HL-60 (cell line): Measurements from ENCODE around the gene SLC30A1.
A peak's percentile ranks its signal among the peaks of the same experiment; 100 is the strongest.

Experiments used
- GABPA ChIP-seq: IDR thresholded peaks from 2 replicates; pipeline ENCODE4 v1.6.1; 2012; ENCODE audit warnings: low read depth
- POLR2AphosphoS5 ChIP-seq: IDR thresholded peaks from 2 replicates; pipeline ENCODE4 v1.6.1; 2012; ENCODE audit warnings: low read depth
- SPI1 ChIP-seq: IDR thresholded peaks from 2 replicates; pipeline ENCODE4 v1.6.1; 2012; ENCODE audit warnings: low read depth, mild to moderate bottlenecking, borderline replicate concordance
- TF ChIP-seq, protein P1 (sequence below): IDR thresholded peaks from one replicate; pipeline ENCODE4 v1.5.1; 2011; ENCODE audit warnings: low read length, control low read depth, inconsistent platforms; ENCODE audit not compliant: insufficient read depth
- TF ChIP-seq, protein P2 (sequence below): IDR thresholded peaks from 2 replicates; pipeline ENCODE4 v1.6.1; 2012; ENCODE audit warnings: low read depth; ENCODE audit not compliant: insufficient replicate concordance

DNA sequence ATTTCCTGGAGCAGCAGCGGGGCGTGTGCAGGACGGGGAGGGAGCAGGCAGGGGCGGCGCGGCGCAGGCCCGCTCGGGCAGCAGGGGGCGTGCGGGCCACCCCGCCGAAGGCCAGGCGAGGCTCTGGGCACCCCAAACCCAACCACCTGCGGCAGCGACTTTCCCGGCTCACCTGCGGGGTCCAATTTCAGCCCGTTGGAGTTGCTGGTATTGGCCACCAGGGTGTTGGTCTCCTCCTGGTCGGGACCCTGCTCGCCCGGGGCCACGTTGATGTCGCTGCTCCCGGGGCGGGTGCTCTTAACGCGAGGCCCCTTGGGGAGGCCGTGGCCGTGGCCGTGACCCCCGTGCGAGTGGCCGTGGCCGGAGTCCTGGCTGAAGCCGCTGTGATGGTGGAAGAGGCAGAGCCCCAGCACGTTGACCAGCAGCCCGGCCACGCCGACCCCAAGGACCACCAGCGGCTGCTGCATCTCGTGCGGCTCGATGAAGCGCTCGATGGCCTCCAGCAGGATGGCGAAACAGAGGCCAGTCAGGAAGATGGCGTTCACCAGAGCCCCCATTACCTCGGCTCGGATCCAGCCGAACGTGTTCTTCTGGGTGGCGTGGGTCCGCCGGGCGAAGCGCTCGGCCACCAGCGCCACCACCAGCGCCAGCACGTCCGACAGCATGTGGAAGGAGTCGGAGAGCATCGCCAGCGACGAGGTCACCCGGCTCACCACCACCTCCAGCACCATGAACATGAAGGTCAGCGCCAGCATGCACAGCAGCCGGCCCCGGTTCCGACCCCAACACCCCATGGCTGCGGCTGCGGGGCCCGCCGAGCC, 932 bp downstream of the SLC30A1 start:
- TF ChIP-seq, protein P1, sequence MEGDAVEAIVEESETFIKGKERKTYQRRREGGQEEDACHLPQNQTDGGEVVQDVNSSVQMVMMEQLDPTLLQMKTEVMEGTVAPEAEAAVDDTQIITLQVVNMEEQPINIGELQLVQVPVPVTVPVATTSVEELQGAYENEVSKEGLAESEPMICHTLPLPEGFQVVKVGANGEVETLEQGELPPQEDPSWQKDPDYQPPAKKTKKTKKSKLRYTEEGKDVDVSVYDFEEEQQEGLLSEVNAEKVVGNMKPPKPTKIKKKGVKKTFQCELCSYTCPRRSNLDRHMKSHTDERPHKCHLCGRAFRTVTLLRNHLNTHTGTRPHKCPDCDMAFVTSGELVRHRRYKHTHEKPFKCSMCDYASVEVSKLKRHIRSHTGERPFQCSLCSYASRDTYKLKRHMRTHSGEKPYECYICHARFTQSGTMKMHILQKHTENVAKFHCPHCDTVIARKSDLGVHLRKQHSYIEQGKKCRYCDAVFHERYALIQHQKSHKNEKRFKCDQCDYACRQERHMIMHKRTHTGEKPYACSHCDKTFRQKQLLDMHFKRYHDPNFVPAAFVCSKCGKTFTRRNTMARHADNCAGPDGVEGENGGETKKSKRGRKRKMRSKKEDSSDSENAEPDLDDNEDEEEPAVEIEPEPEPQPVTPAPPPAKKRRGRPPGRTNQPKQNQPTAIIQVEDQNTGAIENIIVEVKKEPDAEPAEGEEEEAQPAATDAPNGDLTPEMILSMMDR = peak; percentile 63
- TF ChIP-seq POLR2AphosphoS5 (no peak; the same call in 1 of the 2 replicates), GABPA (no peak), SPI1 (no peak)
- TF ChIP-seq, protein P2, sequence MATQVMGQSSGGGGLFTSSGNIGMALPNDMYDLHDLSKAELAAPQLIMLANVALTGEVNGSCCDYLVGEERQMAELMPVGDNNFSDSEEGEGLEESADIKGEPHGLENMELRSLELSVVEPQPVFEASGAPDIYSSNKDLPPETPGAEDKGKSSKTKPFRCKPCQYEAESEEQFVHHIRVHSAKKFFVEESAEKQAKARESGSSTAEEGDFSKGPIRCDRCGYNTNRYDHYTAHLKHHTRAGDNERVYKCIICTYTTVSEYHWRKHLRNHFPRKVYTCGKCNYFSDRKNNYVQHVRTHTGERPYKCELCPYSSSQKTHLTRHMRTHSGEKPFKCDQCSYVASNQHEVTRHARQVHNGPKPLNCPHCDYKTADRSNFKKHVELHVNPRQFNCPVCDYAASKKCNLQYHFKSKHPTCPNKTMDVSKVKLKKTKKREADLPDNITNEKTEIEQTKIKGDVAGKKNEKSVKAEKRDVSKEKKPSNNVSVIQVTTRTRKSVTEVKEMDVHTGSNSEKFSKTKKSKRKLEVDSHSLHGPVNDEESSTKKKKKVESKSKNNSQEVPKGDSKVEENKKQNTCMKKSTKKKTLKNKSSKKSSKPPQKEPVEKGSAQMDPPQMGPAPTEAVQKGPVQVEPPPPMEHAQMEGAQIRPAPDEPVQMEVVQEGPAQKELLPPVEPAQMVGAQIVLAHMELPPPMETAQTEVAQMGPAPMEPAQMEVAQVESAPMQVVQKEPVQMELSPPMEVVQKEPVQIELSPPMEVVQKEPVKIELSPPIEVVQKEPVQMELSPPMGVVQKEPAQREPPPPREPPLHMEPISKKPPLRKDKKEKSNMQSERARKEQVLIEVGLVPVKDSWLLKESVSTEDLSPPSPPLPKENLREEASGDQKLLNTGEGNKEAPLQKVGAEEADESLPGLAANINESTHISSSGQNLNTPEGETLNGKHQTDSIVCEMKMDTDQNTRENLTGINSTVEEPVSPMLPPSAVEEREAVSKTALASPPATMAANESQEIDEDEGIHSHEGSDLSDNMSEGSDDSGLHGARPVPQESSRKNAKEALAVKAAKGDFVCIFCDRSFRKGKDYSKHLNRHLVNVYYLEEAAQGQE = no peak
